OCI-LY3 (cell line): ENCODE results near the gene CTPS2.

Experiments used
- H2AFZ ChIP-seq: fragments of 200-600, 300-600 bp; shearing (Covaris generic); 2 replicates; pipeline ENCODE4 v1.6.0; 2014; ENCODE audit warnings: antibody characterized with exemption, low read depth, low read length
- H3K27ac ChIP-seq: fragments of 200-600, 300-600 bp; sonication (generic); 2 replicates; pipeline ENCODE4 v1.5.1; 2014; ENCODE audit warnings: mild to moderate bottlenecking, low read length, moderate library complexity, mixed read lengths
- H3K27me3 ChIP-seq: fragments of 200-600, 300-600 bp; sonication (generic); 2 replicates; pipeline ENCODE4 v1.6.1; 2014; ENCODE audit warnings: low read depth, low read length, mixed read lengths
- H3K36me3 ChIP-seq: fragments of 200-600, 300-600 bp; sonication (generic); replicated peaks from 2 replicates; pipeline ENCODE3; 2014; ENCODE audit warnings: low read depth, low read length, mixed read lengths
- H3K4me1 ChIP-seq: fragments of 300-600, 200-600 bp; sonication (generic); 2 replicates; pipeline ENCODE4 v1.6.1; 2014; ENCODE audit warnings: low read length, mixed read lengths
- H3K4me2 ChIP-seq: fragments of 200-600, 300-600 bp; sonication (generic); 2 replicates; pipeline ENCODE4 v1.6.1; 2014; ENCODE audit warnings: low read length, mixed read lengths
- H3K4me3 ChIP-seq: fragments of 300-600, 200-600 bp; sonication (generic); 2 replicates; pipeline ENCODE4 v1.5.1; 2014; ENCODE audit warnings: antibody characterized with exemption, mild to moderate bottlenecking, low read length, moderate library complexity
- H3K79me2 ChIP-seq: fragments of 300-600, 200-600 bp; shearing (Covaris generic); 2 replicates; pipeline ENCODE4 v1.6.1; 2014; ENCODE audit warnings: mild to moderate bottlenecking, low read length, mixed read lengths
- H3K9ac ChIP-seq: fragments of 300-600, 200-600 bp; shearing (Covaris generic); 2 replicates; pipeline ENCODE4 v1.6.0; 2014; ENCODE audit warnings: mild to moderate bottlenecking, low read length, moderate library complexity
- H3K9me3 ChIP-seq: fragments of 200-600, 300-600 bp; shearing (Covaris generic); 2 replicates; pipeline ENCODE4 v1.6.1; 2014; ENCODE audit warnings: low read length, mixed read lengths; ENCODE audit not compliant: insufficient read depth
- H4K20me1 ChIP-seq: fragments of 200-600, 300-600 bp; sonication (generic); 2 replicates; pipeline ENCODE4 v1.6.1; 2016; ENCODE audit warnings: low read length, mixed read lengths; ENCODE audit not compliant: insufficient read depth
- CTCF ChIP-seq: fragments of 200-600, 300-600 bp; sonication (generic); IDR thresholded peaks from 2 replicates; pipeline ENCODE4 v1.5.1; 2014; ENCODE audit warnings: antibody characterized with exemption, low read length, low read depth
- EZH2phosphoT487 ChIP-seq: fragments of 200-600 bp; shearing (Covaris generic); IDR thresholded peaks from 2 replicates; pipeline ENCODE4 v1.6.1; 2018; ENCODE audit warnings: antibody characterized with exemption, mixed run types, low read depth

The CTPS2 gene

GRCh38 chrX:16659321-16659720 lies 53.1 kb downstream of the CTPS2 start:
- Histone ChIP-seq H3K9ac (no peak overlapping the region), H3K4me3 (no peak overlapping the region), H2AFZ (no peak overlapping the region), H3K9me3 (no peaks in the 10 kb centered on the region), H3K4me2 (no peak overlapping the region), H3K36me3 (no peaks in the 10 kb centered on the region), H3K27ac (no peak overlapping the region), H3K79me2 (no peaks in the 10 kb centered on the region), H3K4me1 (no peaks in the 10 kb centered on the region), H3K27me3 (no peaks in the 10 kb centered on the region), H4K20me1 (no peaks in the 10 kb centered on the region)
- TF ChIP-seq EZH2phosphoT487 (no peak), CTCF (no peak)

- H3K79me2 ChIP-seq = no peaks in the 10 kb centered on the region
- H3K4me2 ChIP-seq = no peak overlapping the region
- no peak overlapping the region for H2AFZ ChIP-seq
- no peak overlapping the region for H3K9ac ChIP-seq
- H3K9me3 ChIP-seq = no peaks in the 10 kb centered on the region
- no peaks in the 10 kb centered on the region for H3K27me3 ChIP-seq
- no peaks in the 10 kb centered on the region for H4K20me1 ChIP-seq
- H3K36me3 ChIP-seq = no peaks in the 10 kb centered on the region
- TF ChIP-seq CTCF (no peak), EZH2phosphoT487 (no peak)
- H3K4me3 ChIP-seq = no peak overlapping the region
- no peaks in the 10 kb centered on the region for H3K4me1 ChIP-seq
- no peak overlapping the region for H3K27ac ChIP-seq
These were observed 54.2 kb downstream of the CTPS2 start for GRCh38 chrX:16658284-16658683.

GRCh38 chrX:16654093-16654492 lies 58.4 kb downstream of the CTPS2 start:
- Histone ChIP-seq H3K9ac (no peak overlapping the region), H3K9me3 (no peaks in the 10 kb centered on the region), H3K4me3 (no peak overlapping the region), H3K36me3 (no peaks in the 10 kb centered on the region), H3K4me1 (no peaks in the 10 kb centered on the region), H3K79me2 (no peaks in the 10 kb centered on the region), H2AFZ (no peak overlapping the region), H4K20me1 (no peaks in the 10 kb centered on the region), H3K27me3 (no peaks in the 10 kb centered on the region), H3K4me2 (no peak overlapping the region), H3K27ac (no peak overlapping the region)
- no peak for TF ChIP-seq EZH2phosphoT487
- TF ChIP-seq CTCF = no peak

- Histone ChIP-seq H3K4me2 (no peak overlapping the region), H3K79me2 (no peaks in the 10 kb centered on the region), H3K27me3 (no peaks in the 10 kb centered on the region), H2AFZ (no peak overlapping the region), H3K9me3 (no peaks in the 10 kb centered on the region), H3K36me3 (no peaks in the 10 kb centered on the region), H3K4me3 (no peak overlapping the region), H3K4me1 (no peaks in the 10 kb centered on the region), H3K9ac (no peak overlapping the region), H4K20me1 (no peaks in the 10 kb centered on the region), H3K27ac (no peak overlapping the region)
- TF ChIP-seq EZH2phosphoT487 (no peak), CTCF (no peak)
These were observed 59.0 kb downstream of the CTPS2 start for GRCh38 chrX:16653424-16653823.
